HFFc6 (cell line): ENCODE results near the gene PEX11G. TPM values are rescaled to one million over a fixed set of nuclear protein-coding genes. Genes with fewer than 3 reads are reported as not detected.

Source experiments
- DNase-seq: peaks from one replicate; pipeline ENCODE4 v3.0.0-alpha.2; 2018
- H3K27ac Mint-ChIP-seq: 2 replicates; pipeline ENCODE4 v1.8.0; 2020; ENCODE audit warnings: mild to moderate bottlenecking, mixed read lengths
- H3K27me3 Mint-ChIP-seq: 2 replicates; pipeline ENCODE4 v1.8.0; 2021; ENCODE audit warnings: mild to moderate bottlenecking, moderate library complexity, mixed read lengths; ENCODE audit not compliant: insufficient read depth
- H3K36me3 Mint-ChIP-seq: 2 replicates; pipeline ENCODE4 v1.8.0; 2021; ENCODE audit warnings: low read depth, mixed read lengths
- H3K4me1 Mint-ChIP-seq: 2 replicates; pipeline ENCODE4 v1.8.0; 2020; ENCODE audit warnings: low read depth, mixed read lengths
- H3K4me3 Mint-ChIP-seq: 2 replicates; pipeline ENCODE4 v1.8.0; 2020; ENCODE audit warnings: mild to moderate bottlenecking, moderate library complexity, mixed read lengths
- H3K9me3 Mint-ChIP-seq: 2 replicates; pipeline ENCODE4 v1.8.0; 2020; ENCODE audit warnings: mild to moderate bottlenecking, mixed read lengths
- CTCF ChIP-seq: fragments of 200-600 bp; sonication (generic); IDR thresholded peaks from 2 replicates; pipeline ENCODE4 v1.5.0; 2021; ENCODE audit warnings: antibody characterized with exemption, mild to moderate bottlenecking
- total RNA-seq, 6 experiments: library from RNA; stranded (reverse); fragmentation: NEBNext Ultra II Directional; extraction: Animal tissue kit (Norgen Biotek cat#: 25700); gene quantifications; 2 replicates in 1 of 6; 3 replicates in 5 of 6; pipeline ENCODE4 v1.2.3, GENCODE V29; 2021

Gene PEX11G
- total RNA-seq, 6 experiments from 2014 or later = 0.51 to 2.8 (median 1.0) TPM

- TF ChIP-seq CTCF = no peak
- H3K27ac Mint-ChIP-seq = no peak overlapping the region
- no peaks in the 10 kb centered on the region for H3K9me3 Mint-ChIP-seq
- peaks cover 3% of the 10 kb centered on the region; the same call in 1 of the 2 replicates for H3K27me3 Mint-ChIP-seq
- no peak overlapping the region for H3K4me3 Mint-ChIP-seq
- no peak for DNase-seq
- peaks cover 5% of the 10 kb centered on the region; the same call in 1 of the 2 replicates for H3K36me3 Mint-ChIP-seq
- peaks cover 39% of the 10 kb centered on the region for H3K4me1 Mint-ChIP-seq
Measured at GRCh38 chr19:7519361-7520130, 30.7 kb upstream of the PEX11G start.

GRCh38 chr19:7516878-7517277, 28.0 kb upstream of the PEX11G start:
- H3K27ac Mint-ChIP-seq = peak overlapping the region; percentile 81
- peaks cover 1% of the 10 kb centered on the region; the same call in 1 of the 2 replicates for H3K27me3 Mint-ChIP-seq
- no peak for TF ChIP-seq CTCF
- H3K36me3 Mint-ChIP-seq = peaks cover 5% of the 10 kb centered on the region; the same call in 1 of the 2 replicates
- H3K4me1 Mint-ChIP-seq = peaks cover 44% of the 10 kb centered on the region
- DNase-seq = no peak
- no peaks in the 10 kb centered on the region for H3K9me3 Mint-ChIP-seq
- H3K4me3 Mint-ChIP-seq = peak overlapping the region; percentile 90

GRCh38 chr19:7516333-7516732, 27.5 kb upstream of the PEX11G start:
- H3K4me1 Mint-ChIP-seq = peaks cover 41% of the 10 kb centered on the region
- no peak for TF ChIP-seq CTCF
- H3K27ac Mint-ChIP-seq = peak overlapping the region; percentile 81
- H3K9me3 Mint-ChIP-seq = no peaks in the 10 kb centered on the region
- peak overlapping the region; percentile 90 for H3K4me3 Mint-ChIP-seq
- no peak for DNase-seq
- peaks cover 1% of the 10 kb centered on the region; the same call in 1 of the 2 replicates for H3K27me3 Mint-ChIP-seq
- peaks cover 5% of the 10 kb centered on the region; the same call in 1 of the 2 replicates for H3K36me3 Mint-ChIP-seq

- Mint-ChIP-seq H3K4me1 (peaks cover 41% of the 10 kb centered on the region), H3K36me3 (peaks cover 5% of the 10 kb centered on the region; the same call in 1 of the 2 replicates), H3K27ac (peak within 1 kb of the TSS; percentile 90), H3K9me3 (no peaks in the 10 kb centered on the region), H3K27me3 (peaks cover 1% of the 10 kb centered on the region; the same call in 1 of the 2 replicates), H3K4me3 (peak within 1 kb of the TSS; percentile 90)
- no peak for TF ChIP-seq CTCF
- DNase-seq = no peak
Measured at GRCh38 chr19:7515645-7516151, 26.9 kb upstream of the PEX11G start, which contains the start of gene ZNF358. TSS of gene ZNF358 (plus strand) at chr19:7516103. CDS start at chr19:7519243, 3,140 bp downstream.

GRCh38 chr19:7515110-7515644, 26.3 kb upstream of the PEX11G start:
- no peak for TF ChIP-seq CTCF
- Mint-ChIP-seq H3K4me3 (peak overlapping the region; percentile 88), H3K9me3 (no peaks in the 10 kb centered on the region), H3K27ac (peak overlapping the region; percentile 90), H3K4me1 (peaks cover 41% of the 10 kb centered on the region), H3K27me3 (peaks cover 1% of the 10 kb centered on the region; the same call in 1 of the 2 replicates), H3K36me3 (peaks cover 5% of the 10 kb centered on the region; the same call in 1 of the 2 replicates)
- no peak for DNase-seq
